COLO829 (cell line): ENCODE results near the gene DTNA.

Experiments
- DNase-seq: peaks from one replicate; pipeline ENCODE4 v3.0.0; 2012; ENCODE audit warnings: low spot score

DTNA gene

DNA sequence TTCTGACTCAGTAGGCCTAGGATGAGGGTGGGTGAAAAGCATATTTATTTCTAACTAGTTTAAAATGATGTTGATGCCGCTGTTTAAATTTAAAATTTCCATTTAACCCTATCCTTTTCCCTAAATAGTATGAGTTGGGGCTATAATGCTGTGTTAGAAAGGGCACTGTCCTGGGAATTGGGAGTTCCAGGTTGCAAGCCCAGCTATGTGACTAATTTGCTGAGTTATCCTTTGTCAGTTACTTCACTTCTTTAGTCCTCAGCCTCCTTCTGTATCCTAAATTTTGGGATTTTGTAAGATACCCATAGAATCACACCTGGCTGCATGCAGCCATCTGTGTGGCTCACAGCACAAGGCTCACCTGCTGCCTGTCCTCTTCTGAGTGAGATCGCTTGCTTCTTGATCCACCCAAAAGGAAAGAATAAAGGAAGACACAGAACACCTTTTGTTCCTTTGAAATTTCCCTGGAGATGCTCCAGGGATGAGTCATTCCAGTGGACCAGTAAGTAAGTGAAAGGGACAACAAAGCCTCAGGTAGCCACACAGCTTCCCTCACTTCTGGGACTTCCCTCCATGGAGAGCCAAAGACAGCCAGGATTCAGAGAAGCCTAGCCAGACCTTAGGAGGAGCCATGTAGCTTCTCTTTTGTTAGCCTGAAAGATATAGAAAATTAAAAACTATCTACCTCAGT is 97.2 kb downstream of the DTNA start:
- DNase-seq: no peak

DNA sequence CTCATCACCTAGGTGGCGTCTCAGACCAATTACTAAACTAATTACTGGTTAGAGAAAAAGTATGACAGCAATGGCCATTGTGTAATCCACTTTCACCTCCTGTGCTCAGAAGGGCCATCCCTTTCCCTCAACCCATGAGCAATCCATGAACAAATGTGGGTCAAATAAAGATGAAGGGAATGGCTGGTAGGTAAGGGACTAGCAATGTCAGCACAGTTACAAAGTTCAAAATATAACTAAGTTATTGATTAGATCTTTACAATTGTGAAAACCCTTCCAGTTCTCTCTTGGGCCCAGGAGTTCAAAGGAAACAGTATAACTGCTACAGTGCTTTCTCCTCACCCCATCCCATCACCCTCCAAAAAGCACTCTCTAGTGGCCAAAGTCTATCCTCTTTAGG is 98.3 kb downstream of the DTNA start:
- DNase-seq: no peak

DNA sequence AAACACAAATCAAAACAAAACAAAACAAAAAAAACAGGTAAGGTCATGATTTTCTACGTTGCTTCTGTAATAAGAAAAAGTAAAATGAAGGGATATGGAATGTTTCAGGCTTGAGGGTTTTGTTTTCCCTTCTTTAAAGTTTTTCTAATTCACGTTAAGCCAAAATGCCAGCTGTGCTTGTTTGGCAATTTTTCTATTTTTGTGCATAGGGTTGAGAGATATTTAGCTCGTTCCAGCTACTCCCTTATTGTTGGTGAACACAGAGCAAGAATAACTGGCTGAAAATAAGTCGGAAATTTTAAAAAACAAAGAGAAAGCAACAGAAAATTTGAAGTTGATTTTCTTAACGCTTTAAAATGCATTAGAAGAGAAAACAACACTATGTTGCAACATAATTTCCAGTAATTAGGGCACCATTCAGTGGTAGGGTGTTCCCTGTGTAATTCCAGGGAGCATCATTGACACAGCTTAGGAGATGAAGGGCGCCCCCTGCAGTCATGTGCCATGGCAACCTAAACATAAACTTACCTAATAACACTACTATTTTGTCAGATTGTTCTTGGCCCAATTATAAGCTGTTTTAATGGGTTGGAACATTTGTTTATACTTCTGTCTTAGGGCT is 99.5 kb downstream of the DTNA start:
- peak; percentile 27 for DNase-seq

DNA sequence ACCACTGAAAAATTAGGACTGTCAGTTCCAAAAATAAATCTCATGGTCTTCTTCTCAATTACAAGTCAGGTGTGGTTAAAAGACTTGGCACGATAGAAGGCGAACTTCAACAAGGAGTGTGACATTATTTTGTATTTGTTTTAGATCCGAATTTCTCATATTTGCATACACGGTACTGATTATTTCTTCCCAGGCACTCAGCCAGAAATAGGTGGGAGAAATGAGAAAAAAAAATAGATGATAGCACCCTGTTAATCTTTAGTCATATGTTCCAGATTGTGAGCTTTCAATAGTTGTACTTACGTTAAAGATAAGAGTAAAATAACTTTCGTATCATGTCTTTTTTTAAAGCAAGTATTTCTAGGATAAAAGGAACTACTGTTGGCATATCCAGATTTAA is 106.1 kb downstream of the DTNA start:
- no peak for DNase-seq

DNA sequence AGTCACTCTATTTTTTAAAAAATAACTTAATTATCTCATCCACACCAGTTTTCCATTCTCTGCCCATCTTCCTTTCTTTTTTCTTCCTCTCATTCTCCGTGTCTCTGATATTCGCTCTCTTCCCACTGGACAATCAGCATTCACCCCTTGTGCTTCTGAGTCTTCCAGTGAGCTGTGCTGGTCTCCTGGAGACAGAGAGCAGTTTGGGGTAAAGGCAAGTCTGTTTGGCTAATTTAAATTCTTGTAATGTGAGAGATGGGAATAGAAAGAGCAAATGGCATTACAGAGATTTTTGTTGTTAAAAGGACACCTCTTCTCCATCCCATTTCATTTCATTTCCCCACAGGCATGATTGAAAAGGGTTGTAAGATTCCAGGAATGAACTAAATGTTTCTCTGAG is 107.5 kb downstream of the DTNA start:
- DNase-seq: no peak

DNA sequence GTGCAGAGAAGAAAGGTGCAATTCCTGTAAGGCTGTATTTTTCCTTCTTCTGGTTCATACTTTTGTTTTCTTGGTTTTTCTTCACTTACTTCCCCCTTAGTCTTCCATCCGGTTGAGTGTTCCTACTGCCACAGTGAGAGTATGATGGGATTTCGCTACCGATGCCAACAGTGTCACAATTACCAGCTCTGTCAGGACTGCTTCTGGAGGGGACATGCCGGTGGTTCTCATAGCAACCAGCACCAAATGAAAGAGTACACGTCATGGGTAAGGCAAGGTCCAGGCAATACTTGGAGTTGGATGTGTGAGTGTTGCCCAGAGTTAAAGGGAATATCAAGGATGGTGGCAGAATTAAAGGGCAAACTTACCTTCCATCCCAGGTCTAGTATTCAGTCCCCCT is 108.0 kb downstream of the DTNA start:
- no peak for DNase-seq

DNA sequence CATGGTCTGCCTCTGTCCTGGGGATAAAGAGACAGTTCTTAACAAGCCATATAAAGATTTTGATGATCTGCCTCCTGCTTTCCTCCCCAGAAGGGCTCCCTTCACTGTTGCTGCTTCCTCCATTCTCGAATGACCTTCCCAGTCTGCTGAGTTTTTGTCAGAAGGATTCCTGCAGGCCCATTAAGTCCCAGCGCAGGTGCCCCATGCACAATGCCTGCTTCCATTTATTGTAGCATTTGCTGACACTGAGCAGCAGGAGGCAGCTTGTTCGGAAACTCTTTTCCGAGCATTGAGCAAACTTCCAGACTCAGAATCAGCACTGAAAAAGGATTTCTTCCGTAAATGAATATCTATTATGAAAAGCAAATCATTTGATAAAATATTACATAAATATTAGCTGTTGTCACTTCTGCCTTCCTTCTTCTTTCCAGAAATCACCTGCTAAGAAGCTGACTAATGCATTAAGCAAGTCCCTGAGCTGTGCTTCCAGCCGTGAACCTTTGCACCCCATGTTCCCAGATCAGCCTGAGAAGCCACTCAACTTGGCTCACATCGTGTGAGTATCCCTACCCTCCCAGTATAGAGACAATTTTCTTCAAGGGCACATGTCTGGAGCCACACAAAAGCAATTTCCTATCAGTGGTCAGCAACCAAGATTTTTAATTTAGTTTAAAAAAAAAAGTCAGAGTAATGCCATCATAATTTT is 110.4 kb downstream of the DTNA start:
- no peak for DNase-seq

DNA sequence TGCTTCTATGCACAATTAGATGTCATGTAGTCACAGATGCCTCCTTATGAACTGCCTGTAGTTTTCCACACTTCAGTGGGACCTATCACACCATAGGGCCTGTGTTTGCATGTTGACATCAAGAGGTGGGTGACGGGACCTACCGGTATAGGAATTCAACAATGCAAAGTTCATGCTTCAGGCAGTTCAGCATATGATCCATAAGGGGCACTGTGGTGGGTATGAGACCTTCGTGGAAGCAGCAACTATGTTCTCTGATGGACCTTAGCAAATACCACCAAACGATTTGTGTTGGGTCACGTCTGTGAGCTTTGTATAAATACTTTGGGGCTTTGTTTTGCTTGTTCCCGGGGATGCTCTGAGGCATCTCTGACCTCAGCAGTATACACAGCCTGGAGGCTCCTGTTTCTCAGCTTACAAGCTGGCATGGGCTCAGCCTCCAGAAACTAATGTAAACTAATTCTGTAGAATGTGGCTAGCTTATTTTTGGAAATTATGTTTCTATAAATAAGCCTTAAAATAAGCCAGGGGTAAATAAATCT is 111.6 kb downstream of the DTNA start:
- DNase-seq: no peak

DNA sequence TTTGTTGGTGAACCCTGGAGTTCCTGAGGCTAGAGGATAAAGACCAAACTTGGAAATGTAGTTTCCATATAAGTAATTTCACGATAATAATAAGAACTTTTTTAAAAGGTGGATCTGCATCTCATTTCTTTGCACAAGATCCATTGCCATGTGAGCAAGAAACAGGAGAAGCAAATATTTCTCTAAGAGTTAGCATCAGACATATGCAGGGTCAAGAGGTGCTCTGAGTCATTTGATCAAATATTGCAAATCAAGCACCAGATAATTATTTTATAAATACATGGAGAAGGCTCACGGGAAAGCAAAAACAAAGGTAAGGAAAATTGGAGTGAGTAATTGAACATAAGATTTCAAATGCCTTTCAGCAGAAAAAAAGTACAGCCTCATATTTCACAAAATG is 118.0 kb downstream of the DTNA start:
- DNase-seq: no peak

DNA sequence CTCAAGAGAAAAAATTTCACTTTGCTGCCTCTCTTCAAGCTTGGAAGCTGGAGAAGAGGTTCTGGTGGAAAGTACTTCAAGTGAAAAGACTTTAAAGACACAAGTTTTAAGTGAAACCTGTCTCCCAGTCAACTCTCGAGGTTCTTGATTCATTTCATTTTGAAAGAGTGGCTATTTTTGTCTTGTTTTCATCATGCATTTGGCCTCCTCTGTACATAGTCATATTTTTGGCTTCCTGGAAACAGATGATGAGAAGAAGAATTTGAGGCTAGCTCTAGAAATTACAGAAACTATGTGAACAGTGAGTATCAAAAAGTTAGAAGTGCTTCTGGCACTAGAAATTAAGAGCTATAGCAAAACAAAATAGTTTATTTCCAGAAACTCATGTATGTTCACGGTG is 124.8 kb downstream of the DTNA start:
- DNase-seq: no peak

DNA sequence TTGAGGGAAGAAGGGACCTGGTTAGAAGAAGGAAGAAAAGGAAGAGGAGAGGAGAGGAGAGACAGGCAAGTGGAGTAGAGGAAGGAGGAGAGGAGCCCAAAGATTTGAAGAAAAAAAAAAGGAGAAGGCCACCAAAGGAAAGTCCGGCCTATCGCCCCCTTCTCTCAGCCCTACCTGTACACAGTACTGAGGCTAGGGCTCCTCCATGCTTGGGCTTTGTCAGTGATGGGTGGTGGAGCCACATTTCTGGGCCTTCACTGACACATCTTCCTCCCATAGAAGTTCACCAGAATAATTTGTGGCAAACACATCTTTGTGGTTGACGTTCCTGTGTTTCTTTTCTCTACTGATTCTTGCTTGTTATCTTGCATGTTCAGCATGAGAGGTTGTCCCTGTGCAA is 125.4 kb downstream of the DTNA start:
- DNase-seq: no peak

DNA sequence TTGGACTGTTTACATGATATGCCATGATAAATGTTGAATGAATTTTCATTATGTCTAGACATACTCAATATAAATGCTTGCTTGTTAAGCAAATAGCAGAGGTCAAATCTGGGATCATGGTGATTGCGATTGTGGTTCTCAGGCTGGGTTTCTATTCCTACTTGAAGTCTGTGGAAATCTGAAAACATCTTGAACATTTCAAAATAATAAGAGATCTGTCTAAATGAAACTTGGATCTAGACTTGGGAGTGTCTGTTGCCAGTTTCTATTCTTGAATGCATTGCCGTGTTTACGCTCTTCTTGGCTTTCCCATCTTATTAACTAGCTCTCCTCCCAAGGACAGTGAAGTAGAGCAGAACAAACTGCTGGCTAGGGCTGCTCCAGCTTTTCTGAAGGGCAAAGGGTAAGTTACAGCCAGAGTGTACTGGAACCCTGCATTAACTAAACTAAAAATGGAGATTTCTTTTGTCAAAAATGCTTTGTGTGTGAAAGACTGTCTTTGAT is 127.7 kb downstream of the DTNA start:
- no peak for DNase-seq

DNA sequence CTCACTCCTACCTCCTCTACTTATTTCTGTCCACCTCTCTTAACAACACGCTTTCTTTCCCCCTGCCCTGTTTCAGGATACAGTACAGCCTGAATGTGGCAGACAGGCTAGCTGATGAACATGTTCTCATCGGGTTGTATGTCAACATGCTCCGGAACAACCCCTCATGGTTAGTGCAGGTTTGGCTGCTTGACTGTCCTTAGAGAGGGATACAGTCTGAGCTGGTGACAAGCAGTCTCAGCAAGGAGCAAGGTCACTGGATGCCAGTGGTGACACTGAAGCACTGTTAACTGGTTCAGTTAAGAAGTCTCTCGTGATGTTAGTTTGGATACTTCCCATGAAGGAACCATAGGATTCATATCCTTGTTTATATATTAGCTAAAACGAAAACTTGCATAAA is 128.6 kb downstream of the DTNA start:
- no peak for DNase-seq

DNA sequence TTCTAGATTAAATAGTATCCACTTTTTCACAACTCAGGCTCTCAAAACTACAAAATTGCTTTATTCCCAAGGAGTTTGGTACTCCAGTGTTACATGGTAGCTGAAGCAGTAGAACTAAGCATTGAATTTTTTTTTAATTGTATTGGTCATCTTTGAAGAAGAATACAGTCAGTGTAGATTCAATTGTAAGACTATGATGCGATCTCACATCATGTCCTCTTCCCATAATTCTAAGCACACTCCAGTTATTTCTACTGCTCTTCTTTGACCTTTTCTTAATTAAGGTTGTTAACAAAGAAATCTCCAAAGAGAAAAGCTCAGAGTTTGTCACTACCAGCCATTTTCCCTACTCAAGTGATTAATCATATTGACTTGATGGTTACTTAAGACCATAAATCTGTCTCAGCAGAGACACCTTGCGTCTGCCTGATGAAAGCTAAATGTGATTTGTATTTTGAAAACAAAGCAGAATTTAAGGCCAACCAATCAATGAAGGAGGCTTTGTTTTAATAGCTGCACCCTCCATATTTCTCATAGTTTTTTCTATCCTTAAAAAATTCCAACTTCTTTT is 130.2 kb downstream of the DTNA start:
- no peak for DNase-seq

DNA sequence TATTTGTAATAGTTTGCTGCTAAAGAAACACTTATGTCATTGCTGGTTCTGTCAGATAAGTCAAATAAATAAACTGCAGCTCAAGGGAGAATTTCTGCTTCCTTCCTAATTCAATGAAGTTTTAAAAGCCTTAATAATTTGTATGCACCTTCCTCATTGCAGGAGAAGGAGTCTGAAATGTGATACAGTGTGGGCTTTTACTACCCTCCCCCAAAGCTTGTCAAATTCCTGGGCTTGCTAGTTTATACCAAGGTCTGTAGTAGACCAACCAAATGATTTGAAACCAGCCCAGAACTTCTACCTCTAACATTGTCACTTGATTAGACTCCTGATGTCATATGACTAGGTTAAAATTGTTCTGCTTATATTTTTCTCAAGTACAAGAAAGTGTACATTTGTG is 131.8 kb downstream of the DTNA start:
- no peak for DNase-seq

DNA sequence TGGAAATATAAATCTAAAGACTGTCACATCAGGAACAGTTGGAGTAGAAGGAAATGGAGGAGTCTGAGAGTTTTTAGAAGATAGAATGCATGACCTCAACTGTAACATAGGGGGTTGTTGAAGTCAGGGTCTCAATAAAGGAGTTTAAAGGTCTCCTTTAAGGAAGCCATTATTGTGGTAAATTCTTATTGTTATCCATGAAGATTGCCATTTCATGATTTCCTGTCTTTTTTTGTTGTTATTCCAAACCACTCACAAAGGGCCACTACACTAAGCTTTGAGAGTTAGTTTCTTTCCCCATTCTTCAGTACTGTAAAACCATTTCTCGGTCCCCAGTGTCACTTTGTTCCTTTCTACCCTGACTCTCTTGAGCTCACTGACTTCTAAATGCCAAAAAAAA is 134.0 kb downstream of the DTNA start:
- DNase-seq: no peak

DNA sequence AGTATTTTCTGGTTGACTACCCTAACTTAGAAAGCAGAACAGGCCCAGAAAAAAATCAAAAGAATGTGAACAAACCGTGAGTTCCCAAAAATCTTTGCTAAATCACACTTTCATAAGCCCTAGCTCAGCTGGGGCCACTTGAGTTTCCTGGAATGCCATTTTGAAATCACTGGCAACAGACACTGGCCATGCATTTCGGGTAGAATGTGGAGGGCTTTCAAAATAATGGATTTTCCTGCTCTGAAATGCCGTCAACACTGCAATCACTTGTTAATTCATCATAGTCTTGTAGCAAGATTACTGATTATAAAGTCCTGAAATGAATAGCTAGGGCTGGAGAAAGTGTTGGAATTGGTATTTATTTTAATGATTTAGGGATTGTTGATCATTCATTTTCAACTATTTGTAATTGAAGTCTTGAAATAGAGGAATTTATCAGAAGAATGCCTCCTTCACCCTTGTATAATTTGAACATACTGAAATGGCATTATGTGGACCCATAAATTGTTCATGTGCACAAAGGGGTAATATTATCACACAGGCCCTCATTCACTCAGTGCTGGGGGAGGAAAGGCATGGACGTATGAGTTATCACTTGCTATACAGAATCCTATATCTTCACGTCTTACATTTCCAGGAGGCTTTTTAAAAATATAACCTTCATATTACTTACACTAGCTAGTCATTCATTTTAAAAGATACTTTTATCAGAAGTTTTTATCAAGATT is 134.8 kb downstream of the DTNA start:
- no peak for DNase-seq

DNA sequence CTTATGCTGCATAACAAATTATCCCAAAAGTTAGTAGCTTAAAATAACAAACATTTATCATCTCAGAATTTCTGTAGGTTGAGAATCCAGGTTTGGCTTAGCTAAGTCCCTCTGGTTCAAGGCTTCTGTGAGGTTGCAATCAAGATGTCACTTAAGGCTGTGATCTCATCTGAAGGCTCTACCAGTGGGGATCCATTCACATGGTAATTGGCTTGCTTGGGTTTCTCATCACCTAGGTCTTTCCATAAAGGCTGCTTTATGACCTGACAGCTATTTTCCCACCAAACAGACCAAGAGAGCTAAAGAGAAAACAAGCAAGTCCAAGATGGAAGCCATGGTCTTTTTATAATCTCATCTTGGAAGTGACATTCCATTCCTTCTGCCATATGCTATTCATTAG is 137.3 kb downstream of the DTNA start:
- DNase-seq: no peak

DNA sequence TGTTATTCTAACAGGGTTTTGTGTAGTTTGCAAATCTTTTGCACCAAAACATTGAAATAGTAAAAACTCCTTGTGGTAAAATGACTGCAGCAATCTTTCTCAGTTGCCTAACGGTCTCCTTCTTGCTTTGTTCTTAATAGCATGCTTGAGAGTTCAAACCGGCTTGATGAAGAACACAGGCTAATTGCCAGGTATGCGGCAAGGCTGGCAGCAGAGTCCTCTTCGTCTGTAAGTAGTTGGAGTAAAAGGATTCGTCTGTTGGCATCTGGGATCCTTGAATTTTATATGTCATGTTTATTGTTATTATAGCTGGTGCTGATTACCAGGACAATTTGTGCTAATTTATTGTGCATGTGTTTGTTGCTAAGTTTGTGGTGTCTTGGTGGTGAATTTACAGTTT is 138.1 kb downstream of the DTNA start:
- no peak for DNase-seq

DNA sequence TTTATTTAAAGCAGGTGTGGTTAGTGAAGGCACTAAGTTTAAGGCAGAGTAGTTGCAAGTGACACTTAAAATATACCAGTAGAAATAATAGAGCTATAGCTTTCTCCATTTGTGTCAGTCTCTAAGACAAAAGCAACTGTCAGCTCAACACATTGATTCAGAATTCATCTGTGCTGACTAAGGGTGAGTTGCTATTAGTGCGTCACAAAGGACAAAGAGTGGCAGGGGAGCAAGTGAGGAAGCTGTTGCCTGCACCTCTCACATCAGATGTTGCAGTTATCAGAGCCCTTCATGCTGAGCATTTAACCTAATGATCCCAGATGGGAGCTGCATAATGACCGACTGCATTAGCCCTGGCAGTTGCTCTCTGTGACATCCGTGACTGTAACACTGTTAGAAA is 138.6 kb downstream of the DTNA start:
- no peak for DNase-seq

DNA sequence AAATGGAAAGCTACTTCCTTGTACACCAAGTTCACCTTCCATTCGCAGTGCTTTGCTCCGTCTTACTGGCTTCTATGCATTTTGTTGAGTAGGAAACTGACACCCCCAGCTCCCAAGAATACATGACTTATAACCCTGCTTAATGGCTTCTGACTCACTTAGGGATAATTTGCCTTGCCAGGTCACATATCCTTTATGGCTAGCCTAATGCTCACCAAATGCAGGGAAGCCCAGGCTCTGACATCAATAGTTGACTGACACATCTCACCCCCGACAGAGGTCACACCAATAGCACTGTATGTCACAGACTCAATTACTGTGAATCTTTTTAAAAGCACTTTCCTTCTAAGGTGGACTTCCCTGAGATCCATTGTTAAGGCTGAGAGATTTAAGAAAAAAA is 147.2 kb downstream of the DTNA start:
- no peak for DNase-seq

DNA sequence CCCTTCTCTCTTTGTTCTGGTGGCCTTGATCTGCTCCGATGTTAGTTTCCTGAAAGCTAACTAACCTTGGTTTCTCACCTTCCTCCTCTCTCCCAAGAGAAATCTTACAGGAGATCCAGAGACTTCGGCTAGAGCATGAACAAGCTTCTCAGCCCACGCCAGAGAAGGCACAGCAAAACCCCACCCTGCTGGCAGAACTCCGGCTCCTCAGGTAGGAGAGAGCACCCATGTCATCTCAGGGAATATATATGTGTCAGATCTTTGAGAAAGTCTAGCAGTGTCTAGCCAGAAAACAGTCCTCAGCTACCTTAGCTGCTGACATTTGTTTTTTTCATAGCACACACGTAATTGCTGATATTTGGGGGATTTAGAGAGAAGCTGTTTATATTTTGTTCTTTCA is 148.1 kb downstream of the DTNA start:
- no peak for DNase-seq
